Thyroid gland (tissue), 4 donors: Measurements from ENCODE around the gene TCP11L2. TPM values are rescaled to one million over a fixed set of nuclear protein-coding genes. Genes with fewer than 3 reads are reported as not detected.
"Not testable (repeated sequence)": the region's sequence is repeated elsewhere in the genome, so short reads cannot be mapped to it uniquely, and the experiment has no call there.

Experiments
- DNase-seq, 2 donors: peaks; one replicate each; pipeline ENCODE4 v3.0.0-alpha.2; 2019
- H3K27ac ChIP-seq, 3 donors: fragments of 200-600 bp; sonication (generic); 1 replicate in 2 of 3; 2 replicates in 1 of 3; pipeline ENCODE4 v1.5.1; 2016 to 2019; ENCODE audit warnings: mild to moderate bottlenecking in 1 of 3, moderate library complexity in 1 of 3
- H3K27me3 ChIP-seq: fragments of 200-600 bp; sonication (generic); one replicate; pipeline ENCODE4 v1.5.1; 2019
- H3K36me3 ChIP-seq, 2 donors: fragments of 200-600 bp; sonication (generic); one replicate each; pipeline ENCODE4 v1.5.1; 2016 to 2019
- H3K4me1 ChIP-seq, 2 donors: fragments of 200-600 bp; sonication (generic); one replicate each; pipeline ENCODE4 v1.5.1; 2017 to 2019
- H3K4me3 ChIP-seq, 3 donors: fragments of 200-600 bp; sonication (generic); replicated peaks in 1 of 3; 1 replicate in 2 of 3; 2 replicates in 1 of 3; pipeline ENCODE4 v1.5.1; 2016; ENCODE audit warnings: mild to moderate bottlenecking in 1 of 3
- H3K9me3 ChIP-seq: fragments of 200-600 bp; sonication (generic); one replicate; pipeline ENCODE4 v1.5.1; 2017
- CTCF ChIP-seq, 6 experiments: fragments of 200-600 bp in 3 of 6; fragments of 450-650 bp in 3 of 6; sonication (generic) in 3 of 6; IDR thresholded peaks; one replicate each; pipeline ENCODE4 v1.5.1; 2016 to 2019; ENCODE audit warnings: antibody characterized with exemption in 6 of 6, mild to moderate bottlenecking in 2 of 6, inconsistent platforms in 1 of 6, moderate library complexity in 1 of 6
- POLR2A ChIP-seq, 2 donors: fragments of 450-650 bp; IDR thresholded peaks; one replicate each; pipeline ENCODE4 v1.6.1; 2017; ENCODE audit warnings: antibody characterized with exemption in 2 of 2, mild to moderate bottlenecking in 2 of 2, moderate library complexity in 1 of 2
- WGBS, 2 donors: methylation state at CpG; one replicate each; pipeline ENCODE4 v1.1.5; 2017; 5-methylcytosine and 5-hydroxymethylcytosine counted together
- intact Hi-C: fragments of 100-400 bp; cut with DNase I; formaldehyde crosslinking; loops from one replicate; pipeline ENCODE4 v1.15.1; 2023
- total RNA-seq, 4 donors: library from RNA; depleted of rRNA; stranded (reverse); fragments of >200 nt; gene quantifications; one replicate each; pipeline ENCODE4 v1.2.3, GENCODE V29; 2016

TCP11L2 gene
- total RNA-seq, 4 donors from 2014 or later, result 39.7 to 72.3 (median 59.9) TPM

- intact Hi-C loops, result no loop called here
Measured at GRCh38 chr12:106364261-106364660, 61.7 kb downstream of the TCP11L2 start.

GRCh38 chr12:106369624-106370346 lies 67.3 kb downstream of the TCP11L2 start:
- 89 to 90% methylated on average over 6 of the region's 6 CpGs for WGBS, 2 donors
- Histone ChIP-seq H3K27ac (no peak overlapping the region), H3K4me1 (no peaks in the 10 kb centered on the region), H3K36me3 (no peaks in the 10 kb centered on the region), H3K4me3 (no peak overlapping the region), H3K9me3 (no peaks in the 10 kb centered on the region), H3K27me3 (no peaks in the 10 kb centered on the region)
- intact Hi-C loops, result no loop called here
- no peak for TF ChIP-seq POLR2A (IDR thresholded peaks at IDR 0.05)
- no peak for TF ChIP-seq CTCF (IDR thresholded peaks at IDR 0.05)
- DNase-seq, result no peak

More at GRCh38 chr12:106364261-106364660, 61.7 kb downstream of the TCP11L2 start:
- no peaks in the 10 kb centered on the region for H3K27me3 ChIP-seq
- H3K9me3 ChIP-seq, result no peaks in the 10 kb centered on the region
- TF ChIP-seq POLR2A (IDR thresholded peaks at IDR 0.05) (no peak), CTCF (IDR thresholded peaks at IDR 0.05) (no peak)
- H3K36me3 ChIP-seq, result no peaks in the 10 kb centered on the region
- no peak overlapping the region for H3K4me3 ChIP-seq
- H3K27ac ChIP-seq, result no peak overlapping the region
- 95% methylated on average over 4 of the region's 4 CpGs for WGBS, 2 donors
- H3K4me1 ChIP-seq, result peaks cover 0 to under 1% of the 10 kb centered on the region in 2 donors
- no peak for DNase-seq

GRCh38 chr12:106378788-106379187 lies 76.3 kb downstream of the TCP11L2 start:
- no peak overlapping the region for H3K4me3 ChIP-seq

GRCh38 chr12:106380954-106381353 lies 78.4 kb downstream of the TCP11L2 start:
- no peak overlapping the region for H3K27ac ChIP-seq
- H3K9me3 ChIP-seq, result no peaks in the 10 kb centered on the region
- intact Hi-C loops, result no loop called here
- no peak for DNase-seq
- H3K4me3 ChIP-seq, result no peak overlapping the region
- no peaks in the 10 kb centered on the region for H3K27me3 ChIP-seq
- peaks cover 3 to 8% of the 10 kb centered on the region in 2 donors for H3K36me3 ChIP-seq
- TF ChIP-seq POLR2A (IDR thresholded peaks at IDR 0.05), result no peak
- no peak for TF ChIP-seq CTCF (IDR thresholded peaks at IDR 0.05)
- 98 to 100% methylated on average over 1 of the region's 1 CpG for WGBS, 2 donors
- no peaks in the 10 kb centered on the region for H3K4me1 ChIP-seq

More at GRCh38 chr12:106378788-106379187, 76.3 kb downstream of the TCP11L2 start:
- Histone ChIP-seq H3K27me3 (no peaks in the 10 kb centered on the region), H3K4me1 (no peaks in the 10 kb centered on the region), H3K9me3 (no peaks in the 10 kb centered on the region), H3K27ac (no peak overlapping the region), H3K36me3 (peaks cover 3 to 8% of the 10 kb centered on the region in 2 donors)
- intact Hi-C loops, result no loop called here
- DNase-seq, result no peak
- TF ChIP-seq CTCF (IDR thresholded peaks at IDR 0.05) (no peak), POLR2A (IDR thresholded peaks at IDR 0.05) (no peak)
- WGBS, 2 donors, result 83 to 85% methylated on average over 4 of the region's 4 CpGs

GRCh38 chr12:106381866-106382265 lies 79.3 kb downstream of the TCP11L2 start:
- H3K4me1 ChIP-seq, H3K9me3 ChIP-seq, DNase-seq, H3K27ac ChIP-seq, H3K4me3 ChIP-seq, H3K36me3 ChIP-seq, H3K27me3 ChIP-seq, intact Hi-C loops: not testable (repeated sequence)
- WGBS, 2 donors, result 92% methylated on average over 4 of the region's 4 CpGs
